ENCODE data around the gene LMNA. TPM values are rescaled to one million over a fixed set of nuclear protein-coding genes. Genes with fewer than 3 reads are reported as not detected.
"Not testable (repeated sequence)": the region's sequence is repeated elsewhere in the genome, so short reads cannot be mapped to it uniquely, and the experiment has no call there.

Gene LMNA
- polyA plus RNA-seq, 4 donors: 78.9 to 123 (median 90.4) TPM

GRCh38 chr1:156103521-156103947 lies 11.0 kb upstream of the LMNA start:
- DNase-seq (ENCODE audit: low read depth in 4 of 4, low spot score in 3 of 4): no peak

DNA sequence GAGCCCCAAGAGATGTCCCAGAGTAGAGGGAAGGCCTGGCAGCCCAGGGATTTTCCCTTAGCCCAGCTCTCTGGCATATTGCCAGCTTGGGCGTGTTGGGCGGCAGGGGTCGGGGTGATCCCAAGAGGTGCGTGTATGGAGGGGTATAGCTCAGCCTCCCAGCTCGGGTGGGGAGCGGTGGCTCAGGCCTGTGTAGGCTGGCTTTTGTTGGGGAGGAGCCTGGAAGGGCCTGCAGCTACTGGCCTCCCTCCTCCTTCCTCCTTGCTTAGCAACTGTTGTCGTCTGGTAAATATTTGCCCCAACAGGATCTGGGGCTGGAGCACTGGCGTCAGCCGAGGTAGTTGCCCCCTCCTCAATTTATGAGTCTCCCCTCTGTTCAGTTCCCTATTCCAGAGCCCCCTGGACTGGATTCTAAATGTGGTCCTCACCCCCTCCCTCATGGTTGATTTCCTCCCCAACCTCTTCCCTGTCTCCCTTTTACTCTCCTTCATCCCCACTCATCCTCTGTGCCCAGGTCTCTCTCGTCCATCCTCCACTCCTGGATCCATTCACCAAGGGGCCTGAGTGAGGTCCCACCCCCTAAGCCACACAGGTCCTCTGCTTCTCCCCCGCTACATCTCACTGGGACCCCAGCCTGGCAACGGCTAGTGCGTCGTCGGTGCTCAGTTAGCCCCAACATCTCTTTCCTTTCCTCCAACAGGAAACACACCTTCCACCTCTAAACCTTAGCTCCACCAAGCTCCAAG lies 10.3 kb upstream of the LMNA start:
- DNase-seq (ENCODE audit: low read depth in 4 of 4, low spot score in 3 of 4): no peak

DNA sequence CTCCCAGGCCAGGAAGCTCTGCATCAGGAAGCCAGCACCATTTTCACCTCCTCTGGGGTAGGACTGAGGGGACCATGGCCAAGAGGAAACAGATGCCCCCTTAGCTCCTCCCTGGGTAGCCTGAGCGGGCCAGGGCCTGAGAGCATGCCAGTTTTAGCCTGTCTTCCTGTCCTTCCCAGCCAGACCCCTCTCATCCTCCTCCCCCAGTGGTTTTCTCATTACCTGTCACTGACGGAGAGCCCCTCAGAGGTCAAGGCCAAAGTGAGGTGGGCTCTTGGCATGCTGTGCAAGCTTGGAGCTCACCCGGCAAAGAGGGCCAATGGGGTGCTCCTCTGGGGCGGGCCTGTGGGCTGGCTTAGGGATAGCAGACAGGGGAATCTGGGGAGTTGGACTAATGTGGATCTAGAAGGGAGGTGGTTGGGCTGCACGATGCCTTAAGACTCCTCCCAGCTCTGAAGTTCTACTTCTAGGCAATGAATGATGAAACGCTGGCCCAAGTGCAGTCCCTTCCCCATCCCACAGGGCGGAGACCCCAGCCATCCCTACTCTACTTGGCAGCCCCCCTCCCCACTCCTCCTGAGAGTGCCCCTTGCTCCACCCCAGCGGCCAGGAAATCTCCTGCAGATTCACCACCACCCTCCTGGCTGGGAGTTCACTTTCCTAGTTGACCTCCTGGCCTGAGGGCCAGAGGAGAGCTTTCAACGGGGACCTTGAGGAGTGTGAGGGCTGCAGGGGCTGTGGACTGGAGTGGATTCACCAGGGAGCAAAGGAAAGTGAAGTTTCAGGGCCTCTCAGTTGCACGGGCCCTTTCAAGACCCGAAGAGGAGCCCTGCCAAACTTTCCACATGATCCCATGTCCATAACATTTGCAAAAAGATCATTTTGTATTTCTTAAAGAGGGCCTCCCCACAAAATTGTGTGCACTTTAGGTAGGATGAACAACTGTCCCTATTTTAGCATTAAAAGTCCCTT lies 9.4 kb upstream of the LMNA start:
- no peak for DNase-seq (ENCODE audit: low read depth in 4 of 4, low spot score in 3 of 4)

DNA sequence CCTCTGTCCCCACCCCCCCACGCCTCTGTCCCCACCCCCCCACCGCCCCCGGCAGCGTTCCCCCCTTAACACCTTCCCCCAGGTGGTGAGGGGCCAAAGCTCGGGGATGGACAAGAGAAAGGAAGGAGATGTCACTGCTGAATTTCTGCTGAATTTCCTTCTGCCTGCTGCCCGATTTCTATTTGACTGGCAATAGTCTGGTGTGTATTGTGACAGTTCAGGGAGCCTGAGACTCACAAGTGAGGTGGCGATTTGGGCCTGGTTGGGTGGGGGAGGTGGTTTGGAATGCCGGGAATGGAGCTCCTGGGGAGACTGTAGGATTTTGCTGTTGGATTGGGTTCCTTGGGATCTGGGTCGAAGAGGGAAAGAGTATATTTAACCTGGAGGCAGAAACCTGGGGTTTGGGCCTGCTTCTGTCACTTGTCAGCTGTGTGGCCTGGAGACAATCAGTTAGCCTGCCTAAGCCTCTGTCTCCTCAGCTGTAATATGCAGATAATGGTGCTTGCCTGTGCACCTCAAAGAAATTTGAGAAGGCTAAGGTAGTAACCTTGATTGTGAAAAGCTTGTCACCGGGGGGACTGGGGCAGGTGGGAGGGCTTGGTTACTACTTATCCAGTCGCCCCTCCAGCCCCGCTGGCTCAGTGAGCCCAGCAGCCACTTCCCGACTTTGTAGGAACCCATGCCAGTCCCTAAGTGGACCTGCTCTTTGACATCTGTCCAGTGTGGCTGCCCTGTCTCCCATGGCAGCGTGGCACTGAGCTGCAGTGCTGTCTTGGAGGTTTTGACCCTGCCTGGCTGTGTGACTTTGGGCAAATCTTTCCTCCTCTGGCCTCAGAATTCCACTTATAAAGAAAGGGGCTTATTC lies 7.7 kb upstream of the LMNA start:
- no peak for DNase-seq (ENCODE audit: low read depth in 4 of 4, low spot score in 3 of 4)

DNA sequence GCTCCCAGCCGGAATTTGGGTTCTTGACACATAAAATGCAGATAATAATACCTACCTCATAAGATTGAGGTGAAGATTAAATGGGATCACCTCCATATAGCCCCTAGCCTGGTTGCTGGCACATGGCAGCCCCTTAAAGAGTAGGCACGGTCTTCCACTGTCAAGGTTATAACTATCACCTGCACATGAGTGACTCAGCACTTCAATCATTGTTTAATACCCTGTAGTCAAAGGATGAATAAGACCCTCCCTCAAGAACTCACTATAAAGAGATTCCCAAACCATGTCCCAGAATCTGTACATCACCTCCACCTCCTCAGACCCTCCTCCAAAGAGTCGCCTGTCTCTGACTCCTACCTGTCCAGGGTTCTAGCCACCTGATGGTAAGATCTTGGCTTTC lies 6.5 kb upstream of the LMNA start:
- DNase-seq (ENCODE audit: low read depth in 4 of 4, low spot score in 3 of 4): no peak

GRCh38 chr1:156108664-156109241 lies 5.8 kb upstream of the LMNA start:
- DNase-seq (ENCODE audit: low read depth in 4 of 4, low spot score in 3 of 4): no peak

DNA sequence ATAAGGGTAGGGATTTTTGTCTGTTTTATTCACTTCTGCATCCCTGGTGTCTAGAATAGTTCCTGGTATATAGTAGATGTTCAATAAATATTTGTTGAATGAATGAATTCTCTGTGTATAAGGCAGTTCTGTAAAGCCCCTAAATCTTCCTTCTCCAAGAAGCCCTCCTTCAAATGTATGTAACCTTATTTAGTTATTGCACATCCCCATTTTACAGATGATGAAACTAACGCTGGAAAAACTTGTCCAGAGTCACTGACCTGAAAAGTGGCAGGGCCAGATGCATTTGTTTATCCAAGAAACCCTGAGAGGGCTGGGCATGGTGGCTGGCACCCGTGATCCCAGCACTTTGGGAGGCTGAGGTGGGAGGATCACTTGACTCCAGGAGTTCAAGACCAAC lies 4.3 kb upstream of the LMNA start:
- DNase-seq (ENCODE audit: low read depth in 4 of 4, low spot score in 3 of 4): no peak

GRCh38 chr1:156111355-156111962 lies 3.1 kb upstream of the LMNA start:
- no peak for DNase-seq (ENCODE audit: low read depth in 4 of 4, low spot score in 3 of 4)

DNA sequence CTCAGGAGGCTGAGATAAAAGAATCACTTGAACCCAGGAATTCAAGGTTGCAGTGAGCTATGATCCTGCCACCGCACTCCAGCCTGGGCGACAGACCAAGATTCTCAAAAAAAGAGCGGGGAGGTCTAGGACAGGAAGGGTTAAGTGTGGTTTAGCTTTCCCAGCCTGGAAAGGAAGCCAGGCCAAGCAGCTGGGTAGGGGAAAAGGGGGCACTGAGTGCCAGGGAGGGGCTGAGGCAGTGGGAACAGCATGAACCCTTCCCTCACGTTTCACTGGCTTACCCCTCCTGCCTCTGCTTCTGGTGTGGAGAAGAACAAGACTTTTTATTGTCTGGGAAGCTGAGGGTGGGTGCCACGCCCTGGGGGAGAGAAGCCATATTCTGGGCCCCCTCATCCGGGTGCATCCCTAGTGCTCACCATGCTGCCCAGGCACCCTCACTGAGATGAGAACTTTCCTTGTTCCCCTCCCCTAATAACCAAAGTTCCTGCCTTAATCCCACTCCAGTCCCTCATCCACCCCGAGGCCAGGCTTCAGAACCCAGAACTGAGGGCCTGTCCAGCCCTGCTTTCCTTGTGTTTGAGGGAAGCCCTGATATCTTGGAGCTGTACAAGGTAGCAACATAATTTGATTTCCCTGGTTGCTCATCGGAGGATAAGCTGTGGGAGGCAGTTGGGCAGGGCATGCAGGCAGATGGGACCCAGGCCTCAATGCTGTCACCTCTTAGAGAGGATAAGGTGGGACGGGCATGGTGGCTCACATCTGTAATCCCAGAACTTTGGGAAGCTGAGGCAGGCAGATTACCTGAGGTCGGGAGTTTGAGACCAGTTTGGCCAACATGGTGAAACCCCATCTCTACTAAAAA lies 2.0 kb upstream of the LMNA start:
- no peak for DNase-seq (ENCODE audit: low read depth in 4 of 4, low spot score in 3 of 4)

DNA sequence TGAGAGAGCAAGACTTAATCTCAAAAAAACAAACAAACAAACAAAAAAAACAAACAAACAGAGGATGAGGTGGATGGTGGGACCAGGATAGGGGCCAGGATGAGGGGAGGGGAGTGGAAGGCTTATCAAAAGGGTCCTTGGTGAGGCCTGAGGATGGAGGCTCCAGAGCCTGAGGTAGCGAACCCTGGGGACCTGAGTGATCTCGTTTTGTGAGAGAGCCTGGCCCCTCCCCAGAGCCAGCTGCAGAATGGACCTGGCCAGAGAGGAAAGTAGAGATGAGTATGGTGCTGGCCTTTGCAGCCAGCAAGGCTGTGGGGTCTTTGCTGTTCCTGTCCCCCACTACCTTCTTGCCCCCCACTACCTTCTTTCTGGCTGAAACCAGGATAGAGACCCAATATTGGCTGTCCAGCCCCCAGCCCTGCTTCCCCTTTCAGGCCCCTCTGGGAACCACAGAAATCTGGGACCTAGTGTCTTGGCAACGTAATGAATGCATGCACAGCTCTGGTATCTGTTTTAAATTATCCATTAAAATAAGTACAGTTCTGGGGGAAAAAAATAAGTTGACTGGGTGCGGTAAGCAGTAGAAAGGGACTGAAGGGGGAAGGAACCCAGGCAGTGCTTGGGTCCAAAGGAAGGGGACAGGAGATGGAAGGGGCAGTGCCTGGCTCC lies 1.1 kb upstream of the LMNA start:
- DNase-seq (ENCODE audit: low read depth in 4 of 4, low spot score in 3 of 4): no peak

- no peak for DNase-seq (ENCODE audit: low read depth in 4 of 4, low spot score in 3 of 4)
These were observed 505 bp downstream of the LMNA start for GRCh38 chr1:156114919-156115513.

GRCh38 chr1:156115514-156116374 lies 1.2 kb downstream of the LMNA start:
- no peak for DNase-seq (ENCODE audit: low read depth in 4 of 4, low spot score in 3 of 4)

GRCh38 chr1:156116731-156117130 lies 2.2 kb downstream of the LMNA start:
- DNase-seq (ENCODE audit: low read depth in 4 of 4, low spot score in 3 of 4): not testable (repeated sequence)

GRCh38 chr1:156117414-156118176 lies 3.1 kb downstream of the LMNA start:
- no peak for DNase-seq (ENCODE audit: low read depth in 4 of 4, low spot score in 3 of 4)

DNA sequence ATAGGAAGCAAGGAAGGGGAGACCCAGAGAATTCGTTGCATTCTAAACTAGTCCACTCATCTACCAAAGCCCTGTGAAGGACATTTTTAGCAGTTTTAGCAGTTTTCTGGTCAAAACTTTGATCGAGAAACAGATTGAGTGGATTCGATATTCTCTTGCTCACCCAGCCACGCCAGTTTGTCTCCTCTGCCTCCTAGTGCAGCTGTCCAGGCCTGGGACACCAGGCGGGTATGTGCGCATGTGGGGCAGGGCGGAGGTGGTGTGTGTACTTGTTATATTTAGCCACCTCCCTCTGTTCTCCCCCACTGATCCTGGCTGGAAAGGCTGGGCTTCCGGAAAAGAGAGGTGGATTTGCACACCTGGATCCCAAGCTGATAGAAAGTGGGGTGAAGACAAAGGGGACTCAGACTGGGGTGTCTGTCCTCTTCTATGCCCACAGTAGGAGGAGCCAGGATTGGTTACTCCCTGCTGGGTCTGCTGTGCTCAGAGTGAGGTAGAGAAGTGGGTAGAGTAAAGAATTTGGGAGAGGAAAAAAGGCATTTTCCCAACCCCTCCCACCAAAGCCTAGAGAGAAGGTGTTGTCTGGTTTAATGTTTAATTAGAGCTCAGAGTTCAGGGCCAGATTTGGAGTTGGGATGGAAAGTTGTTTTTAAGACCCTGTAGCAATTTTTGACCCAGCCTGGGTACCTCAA lies 3.8 kb downstream of the LMNA start:
- DNase-seq (ENCODE audit: low read depth in 4 of 4, low spot score in 3 of 4): no peak
